ENCODE results near the gene PPP1R13B. TPM values are rescaled to one million over a fixed set of nuclear protein-coding genes. Genes with fewer than 3 reads are reported as not detected.

The PPP1R13B gene
- total RNA-seq, 2 donors from 2014 or later: 15.6 to 17.5 TPM

GRCh38 chr14:103744621-103745395, 102.6 kb downstream of the PPP1R13B start:
- peak; percentile 49 for DNase-seq
- Mint-ChIP-seq H3K4me3 (no peak overlapping the region), H3K4me1 (peaks cover 8% of the 10 kb centered on the region), H3K36me3 (ENCODE audit: low read depth) (peaks cover 23% of the 10 kb centered on the region), H3K9me3 (no peaks in the 10 kb centered on the region), H3K27ac (no peak overlapping the region), H3K27me3 (ENCODE audit: insufficient read depth) (no peaks in the 10 kb centered on the region)
- H3K27me3 ChIP-seq (ENCODE audit: control insufficient read depth, insufficient read depth, low read length, poor library complexity, severe bottlenecking): no peaks in the 10 kb centered on the region
- 91 to 92% methylated on average over 15 of the region's 15 CpGs for WGBS, 2 experiments (ENCODE audit: insufficient coverage in 1 of 2, insufficient read length in 1 of 2)
- H3K36me3 ChIP-seq (ENCODE audit: control insufficient read depth, insufficient read depth, low read length): peaks cover 5% of the 10 kb centered on the region
- no peak for TF ChIP-seq CTCF (conservative IDR thresholded peaks at IDR 0.05)
- H3K9me3 ChIP-seq (ENCODE audit: control insufficient read depth, low read length): no peaks in the 10 kb centered on the region
- H3K27ac ChIP-seq (ENCODE audit: low read depth, low read length): no peak overlapping the region
- H3K4me1 ChIP-seq (ENCODE audit: control insufficient read depth, insufficient read depth, low read length): no peaks in the 10 kb centered on the region
- H3K4me3 ChIP-seq (ENCODE audit: low read length): no peak overlapping the region
- H3K9ac ChIP-seq (ENCODE audit: extremely low read depth, low read length, poor library complexity, severe bottlenecking): no peak overlapping the region

DNA sequence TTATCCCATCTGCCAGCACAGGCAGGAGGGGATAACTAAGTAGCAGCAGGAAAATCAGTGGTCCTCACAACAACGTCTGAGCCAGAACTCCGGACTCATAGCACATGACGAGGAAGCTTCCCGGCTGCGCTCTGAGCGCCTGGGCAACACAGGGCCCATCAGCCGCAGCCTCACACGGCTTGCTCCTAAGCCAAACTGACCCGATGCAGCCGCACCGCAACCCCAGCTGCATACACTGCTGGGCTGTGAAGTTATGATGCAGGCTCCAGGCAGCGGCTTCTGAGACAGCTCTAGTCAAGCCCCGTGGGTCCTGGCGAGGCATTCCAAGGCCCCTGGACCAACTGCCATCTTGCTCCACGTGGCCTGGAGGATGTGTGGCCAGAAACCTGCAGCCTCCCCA, 103.7 kb downstream of the PPP1R13B start:
- WGBS, 2 experiments (ENCODE audit: insufficient coverage in 1 of 2, insufficient read length in 1 of 2): 95 to 96% methylated on average over 14 to 15 of the region's 15 CpGs
- H3K9me3 ChIP-seq (ENCODE audit: control insufficient read depth, low read length): no peaks in the 10 kb centered on the region
- TF ChIP-seq CTCF (conservative IDR thresholded peaks at IDR 0.05): no peak
- H3K4me1 ChIP-seq (ENCODE audit: control insufficient read depth, insufficient read depth, low read length): no peaks in the 10 kb centered on the region
- H3K36me3 ChIP-seq (ENCODE audit: control insufficient read depth, insufficient read depth, low read length): peaks cover 11% of the 10 kb centered on the region
- Mint-ChIP-seq H3K9me3 (no peaks in the 10 kb centered on the region), H3K4me3 (no peak overlapping the region), H3K27ac (peak overlapping the region; percentile 35), H3K36me3 (ENCODE audit: low read depth) (peaks cover 28% of the 10 kb centered on the region), H3K27me3 (ENCODE audit: insufficient read depth) (no peaks in the 10 kb centered on the region), H3K4me1 (peaks cover 8% of the 10 kb centered on the region)
- no peaks in the 10 kb centered on the region for H3K27me3 ChIP-seq (ENCODE audit: control insufficient read depth, insufficient read depth, low read length, poor library complexity, severe bottlenecking)
- H3K4me3 ChIP-seq (ENCODE audit: low read length): no peak overlapping the region
- H3K9ac ChIP-seq (ENCODE audit: extremely low read depth, low read length, poor library complexity, severe bottlenecking): no peak overlapping the region
- peak; percentile 43 for DNase-seq
- no peak overlapping the region for H3K27ac ChIP-seq (ENCODE audit: low read depth, low read length)

DNA sequence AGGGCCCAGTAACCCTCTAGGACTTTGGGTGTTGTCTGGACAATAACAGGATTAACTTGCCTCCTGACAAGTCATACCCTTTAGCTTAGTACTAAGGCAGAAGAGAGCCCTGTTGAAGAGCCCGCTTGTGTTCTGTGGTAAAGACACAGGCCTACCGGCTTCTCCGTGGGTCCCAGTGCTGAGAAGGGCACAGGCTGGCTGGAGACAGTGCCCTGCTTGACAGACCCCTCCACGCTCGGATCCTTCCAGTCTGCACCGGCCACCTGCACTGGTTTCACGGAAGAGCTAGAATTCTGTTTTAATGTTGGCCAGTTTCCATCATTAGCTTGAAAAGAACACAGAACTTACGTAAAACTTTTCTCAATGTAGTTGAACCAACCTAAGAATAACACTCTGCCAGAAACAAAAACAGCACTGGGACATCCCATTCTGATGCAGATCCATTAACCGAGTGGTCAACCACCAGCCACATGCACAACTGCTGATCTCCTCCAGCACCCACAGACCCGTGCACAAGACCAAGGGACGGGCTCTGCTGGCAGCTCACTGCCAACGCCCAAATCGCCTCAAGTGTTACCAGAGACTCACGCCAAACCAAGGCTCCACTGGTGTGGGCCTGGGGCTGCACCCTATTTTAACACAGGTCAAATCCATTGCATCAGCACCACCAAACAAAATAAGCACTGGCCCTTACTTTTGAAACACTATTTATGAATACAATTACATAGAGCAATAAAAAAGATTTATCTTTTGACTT, 104.7 kb downstream of the PPP1R13B start:
- peaks cover 34% of the 10 kb centered on the region for H3K36me3 Mint-ChIP-seq (ENCODE audit: low read depth)
- H3K27ac Mint-ChIP-seq: no peak overlapping the region
- Histone ChIP-seq H3K9me3 (ENCODE audit: control insufficient read depth, low read length) (no peaks in the 10 kb centered on the region), H3K36me3 (ENCODE audit: control insufficient read depth, insufficient read depth, low read length) (peaks cover 11% of the 10 kb centered on the region), H3K4me3 (ENCODE audit: low read length) (no peak overlapping the region), H3K4me1 (ENCODE audit: control insufficient read depth, insufficient read depth, low read length) (no peaks in the 10 kb centered on the region), H3K27me3 (ENCODE audit: control insufficient read depth, insufficient read depth, low read length, poor library complexity, severe bottlenecking) (no peaks in the 10 kb centered on the region), H3K27ac (ENCODE audit: low read depth, low read length) (no peak overlapping the region), H3K9ac (ENCODE audit: extremely low read depth, low read length, poor library complexity, severe bottlenecking) (no peak overlapping the region)
- 93 to 98% methylated on average over 8 to 14 of the region's 14 CpGs for WGBS, 2 experiments (ENCODE audit: insufficient coverage in 1 of 2, insufficient read length in 1 of 2)
- no peaks in the 10 kb centered on the region for H3K27me3 Mint-ChIP-seq (ENCODE audit: insufficient read depth)
- no peak for TF ChIP-seq CTCF (conservative IDR thresholded peaks at IDR 0.05)
- H3K9me3 Mint-ChIP-seq: no peaks in the 10 kb centered on the region
- no peak overlapping the region for H3K4me3 Mint-ChIP-seq
- peak; percentile 29 for DNase-seq
- H3K4me1 Mint-ChIP-seq: peaks cover 8% of the 10 kb centered on the region
